HG03045 (cell line): Measurements from ENCODE around the gene CARD18.

Experiments used
- ATAC-seq: cut with Tn5 transposase; IDR thresholded peaks from one replicate; pipeline ENCODE4 v1.9.1; 2021; ENCODE audit warnings: mild to moderate bottlenecking, moderate library complexity; ENCODE audit not compliant: unreplicated experiment

Gene CARD18, protein sequence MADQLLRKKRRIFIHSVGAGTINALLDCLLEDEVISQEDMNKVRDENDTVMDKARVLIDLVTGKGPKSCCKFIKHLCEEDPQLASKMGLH

DNA sequence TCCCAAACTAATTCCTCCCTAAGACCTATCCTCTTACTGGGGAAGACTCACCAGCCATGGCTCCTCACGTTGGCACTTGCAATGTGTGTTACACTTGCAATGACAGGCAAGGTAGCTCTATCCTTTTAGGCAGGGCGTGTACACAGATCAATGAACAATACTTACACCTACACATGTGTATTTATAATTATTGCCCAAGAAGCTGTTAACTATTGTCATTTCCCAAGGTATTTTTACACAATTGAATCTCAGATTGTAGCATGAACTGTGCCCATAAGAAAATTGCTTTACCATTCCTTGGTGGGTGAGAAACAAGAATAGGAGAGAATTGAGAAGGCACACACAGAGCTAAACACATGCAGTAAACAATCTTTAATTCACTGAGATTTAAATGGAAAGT is at the start of gene CARD18:
CARD18 (minus strand) TSS at position 101 of the 400 bp plus-strand sequence; CDS start at position 58, 43 bp downstream.
- no peak for ATAC-seq

DNA sequence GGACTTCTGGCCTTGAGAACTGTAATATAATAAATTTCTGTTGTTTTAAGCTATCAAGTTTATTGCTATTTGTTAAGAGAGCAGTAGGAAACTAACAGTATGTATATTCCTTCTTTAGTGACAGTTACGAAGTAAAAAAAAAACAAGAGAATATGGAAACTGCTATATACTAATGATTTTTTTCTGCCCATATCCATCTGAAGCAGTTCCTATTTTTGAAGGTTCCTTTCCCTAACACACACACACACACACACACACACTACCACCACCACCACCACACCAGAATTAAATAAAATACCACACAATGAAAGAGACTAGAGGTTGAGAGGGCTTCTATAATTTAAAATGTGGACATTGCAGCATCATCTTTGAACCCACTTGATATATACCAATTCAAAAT is 44.4 kb upstream of the CARD18 start:
- no peak for ATAC-seq

- no peak for ATAC-seq
Measured at GRCh38 chr11:105183426-105183825, 43.9 kb upstream of the CARD18 start.

DNA sequence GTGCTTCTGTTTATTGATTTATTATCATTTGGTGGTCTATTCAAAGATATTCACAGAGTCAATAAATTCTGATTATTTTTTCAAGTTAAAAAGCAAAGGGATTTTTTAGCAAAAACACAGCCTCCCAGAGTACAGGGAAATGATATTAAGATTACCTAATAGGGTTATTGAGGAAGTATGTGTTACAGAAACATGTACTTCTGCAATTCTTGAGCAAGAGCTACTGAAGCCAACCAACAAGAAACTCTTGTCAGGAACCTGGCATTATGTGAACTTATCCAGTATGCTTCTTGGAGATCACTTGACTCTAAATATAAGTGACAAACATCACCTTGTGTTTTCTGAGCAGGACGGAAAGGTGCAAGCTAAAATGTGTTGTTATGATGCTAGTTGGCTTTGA is 42.0 kb upstream of the CARD18 start:
- ATAC-seq, result no peak

- no peak for ATAC-seq
Measured at GRCh38 chr11:105181100-105181499, 41.5 kb upstream of the CARD18 start.

GRCh38 chr11:105179542-105180278 is 40.1 kb upstream of the CARD18 start:
- ATAC-seq, result no peak

- no peak for ATAC-seq
Measured at GRCh38 chr11:105177658-105178057, 38.1 kb upstream of the CARD18 start.

GRCh38 chr11:105168457-105168856 is 28.9 kb upstream of the CARD18 start:
- no peak for ATAC-seq

GRCh38 chr11:105167244-105167643 is 27.7 kb upstream of the CARD18 start:
- no peak for ATAC-seq

- no peak for ATAC-seq
Measured at GRCh38 chr11:105164208-105164607, 24.6 kb upstream of the CARD18 start.

DNA sequence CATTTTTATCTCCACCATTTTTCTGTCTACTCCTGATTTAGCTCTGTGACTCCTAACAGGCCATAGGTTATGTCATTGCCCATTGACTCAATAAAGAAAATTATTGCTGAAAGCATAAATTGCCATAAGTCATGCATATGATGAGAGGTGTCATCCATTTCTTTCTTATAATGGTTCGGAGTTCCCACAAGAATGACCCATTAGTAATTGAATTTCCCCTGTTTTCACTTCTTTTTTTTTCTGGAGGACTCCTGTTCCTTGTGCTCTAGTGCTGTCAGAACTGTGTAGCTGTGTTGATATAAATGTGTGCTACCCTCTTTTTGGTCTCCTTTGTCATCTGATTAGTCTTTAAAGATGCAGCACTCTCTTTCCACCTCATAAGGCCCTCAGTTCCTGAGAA is 22.9 kb upstream of the CARD18 start:
- no peak for ATAC-seq

DNA sequence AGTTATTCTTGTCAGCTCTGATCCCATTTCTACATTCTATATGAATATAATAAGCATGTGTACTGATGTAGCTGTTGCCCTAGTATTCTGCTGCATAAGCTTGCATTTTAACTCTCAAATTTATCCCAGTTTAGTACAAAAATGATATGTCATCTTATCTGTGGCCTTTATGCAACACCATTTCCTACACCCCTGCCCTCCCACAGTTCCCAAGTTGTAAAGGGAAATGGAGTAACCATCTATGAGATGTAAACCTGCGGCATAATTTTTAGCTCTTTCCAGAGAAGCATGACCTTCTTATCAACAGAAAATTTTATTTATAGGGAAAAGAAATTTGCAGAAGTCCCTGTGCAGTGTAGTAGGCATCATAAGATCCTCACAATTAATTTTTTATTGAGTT is 18.9 kb upstream of the CARD18 start:
- no peak for ATAC-seq

- no peak for ATAC-seq
Measured at GRCh38 chr11:105156720-105157119, 17.2 kb upstream of the CARD18 start.

GRCh38 chr11:105156231-105156630 is 16.7 kb upstream of the CARD18 start:
- no peak for ATAC-seq

DNA sequence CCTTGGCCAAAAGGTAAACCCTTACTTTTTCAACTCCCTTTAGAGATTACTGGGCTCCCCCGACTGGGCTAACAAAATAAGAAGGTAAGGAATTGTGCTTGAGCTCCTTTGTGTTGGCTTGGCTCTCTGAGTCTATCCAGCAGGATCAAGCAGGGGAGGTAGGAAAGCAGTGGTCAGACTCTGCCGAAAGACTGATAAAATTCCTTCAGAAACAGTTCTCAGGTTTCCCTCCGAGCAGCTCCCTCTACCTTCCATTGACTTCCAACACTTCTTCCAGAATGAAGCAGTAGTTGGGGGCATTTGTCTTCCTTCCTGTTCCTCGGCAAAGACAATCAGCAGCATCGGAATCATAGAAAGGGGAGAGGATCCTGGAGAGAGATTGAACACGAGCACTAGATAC is 16.1 kb upstream of the CARD18 start:
- ATAC-seq, result no peak

DNA sequence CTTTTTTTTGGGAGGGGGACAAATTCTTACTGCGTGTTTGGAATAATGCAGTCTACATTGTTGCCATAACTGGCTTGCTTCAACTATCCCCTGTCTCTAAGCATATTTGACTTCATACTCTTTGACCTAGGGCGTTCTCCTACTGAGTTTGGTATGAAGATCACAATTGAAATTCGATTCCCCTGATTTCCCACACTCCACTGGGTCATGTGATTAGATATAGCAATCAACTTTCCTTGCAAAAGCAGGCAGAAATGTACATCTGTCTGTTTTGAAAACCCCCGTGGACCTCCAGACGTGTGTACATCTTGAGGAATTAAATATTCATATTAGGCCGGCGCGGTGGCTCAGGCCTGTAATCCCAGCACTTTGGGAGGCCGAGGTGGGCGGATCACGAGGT is 13.8 kb upstream of the CARD18 start:
- no peak for ATAC-seq

DNA sequence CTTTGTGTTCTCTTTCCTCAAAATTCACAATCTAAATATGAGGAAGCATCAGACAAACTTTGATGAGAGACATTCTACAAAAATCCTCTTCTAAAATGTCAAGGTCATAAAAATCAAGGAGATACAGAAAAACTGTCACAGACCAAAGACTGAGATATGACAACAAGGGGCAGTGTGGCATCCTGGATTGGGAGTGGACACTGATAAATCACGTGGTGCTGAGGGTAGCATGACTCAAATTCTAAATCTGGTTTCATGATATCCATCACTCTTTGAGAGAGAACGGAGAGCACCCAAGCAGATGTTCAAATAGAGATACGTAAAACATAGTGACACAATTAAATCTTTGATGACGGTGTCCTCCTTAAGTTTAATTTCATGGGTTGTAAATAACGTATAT is 13.0 kb upstream of the CARD18 start:
- ATAC-seq, result no peak

DNA sequence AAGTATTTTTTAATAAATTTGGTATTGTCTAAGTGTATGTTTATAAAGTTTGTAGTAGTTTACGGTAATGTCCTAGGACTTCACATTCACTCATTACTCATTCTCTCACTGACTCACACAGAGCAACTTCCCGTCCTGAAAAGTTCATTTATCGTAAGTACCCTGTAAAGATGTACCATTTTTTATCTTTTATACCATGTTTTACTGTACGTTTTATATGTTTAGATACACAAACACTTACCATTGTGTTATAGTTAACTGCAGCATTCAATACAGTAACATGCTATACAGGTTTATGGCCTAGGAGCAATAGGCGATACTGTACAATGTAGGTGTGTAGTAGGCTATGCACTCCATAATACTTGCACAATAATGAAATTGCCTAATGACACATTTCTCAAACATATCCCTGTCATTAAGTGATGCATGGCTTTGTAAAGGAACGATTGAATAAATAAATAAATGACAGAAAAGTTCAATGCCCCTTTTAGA is 12.5 kb upstream of the CARD18 start:
- ATAC-seq, result no peak

DNA sequence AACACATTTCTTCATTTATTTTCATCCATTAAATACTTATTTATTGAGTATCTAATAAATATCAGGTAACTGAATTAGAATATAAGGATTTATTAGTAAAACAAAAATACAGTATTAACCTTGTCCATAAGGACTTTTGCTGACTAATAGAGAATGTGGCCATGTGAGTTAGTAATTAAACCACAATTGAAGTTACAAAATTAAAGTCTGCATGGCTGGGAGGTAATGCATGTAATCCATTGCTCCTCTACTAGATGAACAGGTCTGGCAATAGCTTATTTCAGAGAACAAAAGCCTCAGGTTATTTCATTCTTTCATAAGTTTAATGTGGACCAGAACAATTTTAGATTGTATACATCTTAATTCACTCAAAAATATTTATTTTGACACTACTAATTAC is 9.9 kb upstream of the CARD18 start:
- ATAC-seq, result no peak

- ATAC-seq, result no peak
Measured at GRCh38 chr11:105148241-105148640, 8.7 kb upstream of the CARD18 start.

DNA sequence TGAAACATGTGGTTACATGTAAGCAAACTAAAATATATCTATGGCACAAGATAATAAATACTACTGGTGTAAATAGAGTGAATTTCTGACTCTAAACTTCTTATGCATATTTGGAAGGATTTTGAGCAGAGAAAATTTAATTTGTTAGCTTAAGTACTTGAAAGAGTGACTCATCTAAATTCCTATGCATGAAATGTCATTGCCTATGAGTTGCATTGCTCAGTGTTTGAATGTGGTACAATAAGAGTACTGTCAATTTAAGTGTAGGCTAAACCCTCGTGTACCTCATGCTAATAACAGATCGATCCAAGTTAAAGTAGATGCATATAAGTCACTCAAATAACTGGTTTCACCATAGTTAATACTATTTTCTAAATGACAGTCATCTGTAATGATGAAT is 5.3 kb upstream of the CARD18 start:
- ATAC-seq, result no peak

DNA sequence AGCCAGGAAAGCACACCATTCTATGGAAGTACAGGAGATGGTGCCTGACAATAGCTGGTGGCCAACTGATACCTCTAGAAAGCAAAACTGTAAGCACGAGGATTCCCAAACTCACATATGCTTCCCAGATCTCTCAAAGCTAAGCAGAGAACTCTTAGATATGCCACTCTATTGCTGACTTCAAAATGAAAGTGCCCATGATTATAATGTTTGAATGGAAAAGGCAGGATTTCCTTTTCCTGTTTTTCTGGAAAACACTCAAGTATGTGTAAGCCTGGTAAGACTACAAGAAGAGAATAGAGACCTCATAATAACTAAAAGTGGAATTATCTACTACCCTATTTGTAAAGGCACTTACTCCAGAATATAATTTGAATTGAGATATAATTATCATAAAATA is 2.6 kb upstream of the CARD18 start:
- ATAC-seq, result no peak

- ATAC-seq, result no peak
Measured at GRCh38 chr11:105137286-105137685, 2.3 kb downstream of the CARD18 start.
